ENCODE results near the gene SACM1L. TPM values are rescaled to one million over a fixed set of nuclear protein-coding genes. Genes with fewer than 3 reads are reported as not detected.

The SACM1L gene
- total RNA-seq, 1 experiment from 2014 or later = 9.9 TPM

DNA sequence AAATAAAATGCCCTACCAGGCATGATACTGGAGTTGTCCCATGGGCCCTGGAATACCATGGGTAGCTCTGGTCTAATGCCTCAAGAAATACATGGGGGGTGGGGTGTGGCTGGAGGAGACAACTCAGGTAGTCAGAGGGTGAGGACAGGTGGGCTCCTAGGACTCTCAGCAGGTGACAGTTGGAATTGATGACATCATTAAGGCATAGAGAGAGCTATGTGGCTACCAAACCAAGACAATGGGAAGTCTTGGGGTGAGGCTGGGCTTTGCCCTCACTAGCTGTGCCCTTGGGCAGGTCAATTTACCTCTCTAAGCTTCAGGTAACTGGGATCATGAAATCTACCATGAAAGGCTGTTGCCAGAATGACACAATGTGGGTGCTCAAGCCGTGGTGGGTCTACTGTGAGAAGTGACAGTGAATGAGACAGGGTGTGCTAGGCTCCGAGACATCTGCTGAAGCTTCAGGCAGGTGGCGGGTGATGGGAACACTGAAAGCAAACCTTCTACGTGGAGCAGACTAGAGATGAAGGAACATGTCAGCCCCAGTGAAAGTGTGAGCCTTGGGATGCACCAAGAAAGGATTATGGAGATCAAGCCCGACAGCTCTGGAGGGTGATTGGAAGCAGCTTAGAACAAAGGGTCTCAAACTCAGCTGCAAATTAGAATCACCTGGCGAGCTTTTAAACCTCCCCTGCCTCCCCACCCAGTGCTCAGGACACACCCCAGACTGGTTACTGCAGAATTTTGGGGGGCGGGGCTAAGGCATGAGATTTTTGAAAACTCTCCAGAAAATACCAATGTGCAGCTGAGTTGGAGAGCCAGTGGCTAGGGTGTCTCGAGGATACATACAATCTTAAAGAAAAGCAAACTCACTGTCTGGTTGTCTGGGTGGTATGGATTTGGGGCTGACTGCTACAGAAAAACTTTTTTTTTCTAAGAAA lies 85.7 kb downstream of the SACM1L start:
- DNase-seq (ENCODE audit: low read depth) = no peak
- in situ Hi-C loops (cut with HindIII; ENCODE audit: low pct_unique_long_range_greater_than_20kb, low sequenced_read_pairs) = no loop called here

DNA sequence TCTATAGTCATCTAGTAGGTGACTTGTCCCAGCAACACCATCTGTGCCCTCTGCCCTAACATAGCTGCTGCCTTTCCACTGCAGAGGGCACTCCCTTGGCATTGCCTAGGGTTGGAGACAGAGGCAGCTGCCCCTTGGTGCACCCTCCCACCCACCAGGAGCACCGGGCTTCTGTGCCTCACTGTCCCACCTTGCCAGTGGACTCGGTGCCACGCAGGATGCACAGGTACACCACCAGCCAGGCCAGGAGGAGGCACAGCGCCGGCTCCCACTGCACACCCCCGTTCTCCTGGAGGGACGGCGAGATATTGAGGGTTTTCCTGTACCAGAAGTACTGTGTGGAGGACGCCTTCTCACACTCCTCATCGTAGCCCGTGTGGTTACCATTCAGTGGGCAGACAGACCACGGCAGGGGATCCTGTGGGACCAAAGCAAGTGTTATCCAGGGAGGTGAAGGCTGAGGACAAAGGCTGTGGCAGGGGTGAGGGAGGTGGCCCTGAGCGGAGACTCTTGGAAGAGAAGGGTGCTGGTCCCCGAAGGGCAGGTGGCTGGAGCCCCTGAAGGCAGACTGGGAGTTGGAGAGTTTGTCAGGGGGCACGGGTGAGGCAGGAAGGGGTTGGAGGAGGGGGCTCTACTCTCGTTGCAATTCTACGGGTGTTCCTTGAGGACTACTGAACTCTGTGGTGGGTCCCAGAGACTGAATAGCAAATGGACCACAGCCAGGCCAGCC lies 86.5 kb downstream of the SACM1L start:
- no peak for DNase-seq (ENCODE audit: low read depth)
- in situ Hi-C loops (cut with HindIII; ENCODE audit: low pct_unique_long_range_greater_than_20kb, low sequenced_read_pairs) = no loop called here

DNA sequence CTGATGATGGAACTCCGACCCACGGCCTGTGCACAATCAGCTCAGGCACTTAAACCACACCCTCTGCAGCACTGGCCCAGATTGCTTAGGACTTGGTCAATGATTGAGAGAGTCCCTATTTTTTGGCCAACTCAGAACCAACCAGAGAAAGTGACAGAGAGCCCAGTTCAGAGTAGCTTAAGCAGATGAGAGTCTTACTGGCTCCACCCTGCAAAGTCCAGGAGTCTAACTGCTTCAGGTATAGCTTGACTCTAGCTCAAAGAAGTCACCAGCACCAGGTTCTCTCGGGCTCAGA lies 87.1 kb downstream of the SACM1L start:
- in situ Hi-C loops (cut with HindIII; ENCODE audit: low pct_unique_long_range_greater_than_20kb, low sequenced_read_pairs) = no loop called here
- DNase-seq (ENCODE audit: low read depth) = no peak

DNA sequence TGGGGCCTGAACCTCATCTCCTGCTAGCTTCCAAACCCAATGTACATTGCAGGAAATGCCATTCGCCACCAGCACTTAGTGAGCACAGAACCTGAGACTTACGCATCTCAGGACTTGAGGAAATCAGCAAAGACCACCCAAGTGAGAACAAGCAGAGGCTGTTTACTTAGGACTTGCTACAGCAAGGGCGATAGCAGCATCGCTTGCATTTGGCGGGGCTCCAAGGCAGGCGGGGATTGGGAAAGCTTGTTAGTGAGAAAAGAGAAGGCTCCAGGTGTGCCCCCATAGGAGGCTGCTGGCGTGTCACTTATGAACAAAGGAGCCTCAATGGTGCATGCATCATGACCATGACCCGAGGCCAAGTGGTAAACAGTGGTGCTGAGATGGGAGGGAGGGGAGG lies 87.4 kb downstream of the SACM1L start:
- in situ Hi-C loops (cut with HindIII; ENCODE audit: low pct_unique_long_range_greater_than_20kb, low sequenced_read_pairs) = no loop called here

DNA sequence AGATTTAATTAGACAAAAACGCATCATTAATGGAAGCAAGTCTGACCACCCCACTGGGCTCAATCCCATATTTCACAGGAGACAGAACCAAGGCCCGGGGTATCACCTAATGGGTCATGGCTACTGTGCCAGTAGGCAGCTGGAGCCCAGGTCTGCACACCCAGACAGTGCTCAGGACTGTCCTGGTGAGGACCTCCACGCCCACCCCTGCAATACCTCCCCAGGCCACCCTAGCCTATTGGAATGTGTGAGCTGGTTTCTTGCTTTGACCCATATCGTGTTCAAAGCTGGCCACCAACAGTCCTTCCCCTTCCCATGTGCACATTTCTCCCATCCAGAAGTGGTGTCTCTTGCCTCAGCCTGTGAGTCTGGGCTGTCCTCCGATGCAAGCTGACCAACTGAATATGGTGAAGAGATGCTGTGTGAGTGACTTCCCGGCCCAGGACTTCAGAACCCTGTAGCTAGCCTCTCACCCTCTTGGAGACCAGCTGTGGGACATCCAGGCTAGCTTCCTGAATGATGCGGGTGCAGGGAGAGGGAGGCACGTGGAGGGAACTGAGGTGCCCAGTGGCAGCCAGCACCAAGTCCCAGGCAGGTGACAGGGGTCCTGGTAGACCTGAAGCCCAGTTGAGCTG lies 88.0 kb downstream of the SACM1L start:
- in situ Hi-C loops (cut with HindIII; ENCODE audit: low pct_unique_long_range_greater_than_20kb, low sequenced_read_pairs) = no loop called here
- DNase-seq (ENCODE audit: low read depth) = no peak

More for the DNA sequence above, 87.4 kb downstream of the SACM1L start:
- no peak for DNase-seq (ENCODE audit: low read depth)

DNA sequence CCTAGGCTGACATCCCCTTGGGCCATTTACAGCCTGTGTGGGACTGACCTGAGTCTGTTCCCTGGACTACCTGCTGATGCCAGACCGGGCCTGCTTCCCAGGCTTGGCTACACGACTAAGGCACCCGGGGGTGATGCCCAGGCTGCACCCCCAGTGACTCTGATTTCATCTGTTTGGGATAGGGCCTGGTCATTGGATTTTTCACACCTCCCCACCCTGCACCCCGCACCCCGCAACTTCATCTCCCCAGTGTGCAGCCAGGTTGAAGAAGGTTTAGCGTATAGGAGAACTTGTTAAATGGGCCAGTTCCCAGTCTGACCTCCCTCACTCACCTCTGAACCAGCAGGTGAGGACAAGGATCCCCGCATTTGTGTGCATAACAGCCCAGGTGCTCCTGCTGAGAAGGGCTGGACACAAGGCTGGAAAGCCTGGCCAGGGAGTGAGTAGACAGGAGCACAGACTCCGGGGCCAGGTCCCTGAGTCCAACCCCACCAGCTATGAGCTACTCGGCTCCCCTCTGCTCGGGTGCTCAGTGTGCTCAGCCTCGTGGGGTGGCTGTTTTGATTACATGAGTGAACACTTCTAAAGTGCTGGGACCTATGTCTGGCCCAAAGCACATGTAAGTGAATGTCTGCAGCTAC lies 88.7 kb downstream of the SACM1L start:
- no peak for DNase-seq (ENCODE audit: low read depth)
- in situ Hi-C loops (cut with HindIII; ENCODE audit: low pct_unique_long_range_greater_than_20kb, low sequenced_read_pairs) = no loop called here

DNA sequence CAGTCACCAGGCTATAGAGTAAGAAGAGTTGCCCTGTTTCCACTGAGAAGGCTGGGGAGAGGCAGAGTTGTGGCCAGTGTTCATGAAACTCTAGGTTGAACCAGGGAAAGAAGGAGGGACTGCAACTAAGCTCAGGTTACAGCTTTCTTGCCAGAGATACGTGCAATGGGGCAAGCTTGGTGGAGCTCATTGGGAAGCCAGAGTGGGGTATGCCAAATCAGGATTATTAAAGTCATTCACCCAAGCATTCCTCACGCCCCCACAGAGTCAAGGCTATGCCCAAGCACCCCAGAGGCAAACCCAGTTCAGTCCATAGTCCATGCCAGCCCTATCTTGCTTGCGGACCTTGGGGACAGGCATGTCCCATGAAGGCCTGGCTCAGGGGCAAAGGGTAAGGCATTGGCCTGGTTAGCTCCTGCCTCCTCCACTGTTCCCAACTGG lies 89.6 kb downstream of the SACM1L start:
- in situ Hi-C loops (cut with HindIII; ENCODE audit: low pct_unique_long_range_greater_than_20kb, low sequenced_read_pairs) = no loop called here
- no peak for DNase-seq (ENCODE audit: low read depth)

DNA sequence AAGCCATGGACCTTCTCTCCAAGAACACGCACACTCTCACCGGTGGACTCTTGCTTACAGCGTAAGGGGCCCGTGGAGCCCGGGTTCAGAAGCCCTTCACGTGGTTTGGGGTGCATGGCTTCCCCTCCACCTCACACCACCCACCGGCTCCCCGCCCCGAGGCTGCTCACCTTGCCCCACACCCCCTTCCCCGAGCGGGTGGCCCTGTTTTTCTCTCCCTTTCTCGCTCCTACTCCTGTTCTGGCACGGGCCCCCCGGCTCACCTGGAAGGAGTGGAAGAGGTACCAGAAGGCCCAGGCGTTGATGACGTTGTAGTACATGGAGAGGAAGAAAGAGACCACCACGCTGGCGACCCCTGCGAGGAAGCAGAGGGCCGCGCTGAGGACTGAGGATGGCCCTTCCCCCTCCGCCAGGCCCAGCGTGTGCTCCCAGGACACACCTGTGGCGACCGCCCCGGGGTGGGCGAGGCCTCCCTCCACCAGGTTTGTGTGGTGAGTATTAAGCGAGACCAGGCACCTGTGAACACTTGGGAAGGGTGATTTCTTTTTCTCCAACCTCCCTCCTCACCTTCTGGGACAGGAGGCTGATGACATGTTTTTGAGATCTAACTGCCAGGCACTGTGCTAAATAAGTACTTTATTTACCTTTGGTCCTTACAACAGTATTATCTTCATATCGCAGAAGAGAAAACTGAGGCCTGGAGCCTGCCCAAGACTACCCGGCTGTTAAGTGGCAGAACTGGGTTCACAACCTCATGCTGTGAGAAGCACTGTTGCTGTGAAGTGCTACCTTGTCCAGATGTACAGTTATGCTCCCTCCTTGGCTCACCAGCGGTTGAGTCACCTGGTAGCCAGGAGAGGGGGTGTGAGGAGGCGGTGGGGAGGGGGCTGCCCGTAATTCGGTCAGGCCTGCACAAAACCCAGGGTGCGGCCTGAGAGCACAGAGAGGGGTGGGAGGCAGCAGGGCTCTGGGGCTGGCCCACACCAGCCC lies 90.8 kb downstream of the SACM1L start:
- no peak for DNase-seq (ENCODE audit: low read depth)
- in situ Hi-C loops (cut with HindIII; ENCODE audit: low pct_unique_long_range_greater_than_20kb, low sequenced_read_pairs) = no loop called here

DNA sequence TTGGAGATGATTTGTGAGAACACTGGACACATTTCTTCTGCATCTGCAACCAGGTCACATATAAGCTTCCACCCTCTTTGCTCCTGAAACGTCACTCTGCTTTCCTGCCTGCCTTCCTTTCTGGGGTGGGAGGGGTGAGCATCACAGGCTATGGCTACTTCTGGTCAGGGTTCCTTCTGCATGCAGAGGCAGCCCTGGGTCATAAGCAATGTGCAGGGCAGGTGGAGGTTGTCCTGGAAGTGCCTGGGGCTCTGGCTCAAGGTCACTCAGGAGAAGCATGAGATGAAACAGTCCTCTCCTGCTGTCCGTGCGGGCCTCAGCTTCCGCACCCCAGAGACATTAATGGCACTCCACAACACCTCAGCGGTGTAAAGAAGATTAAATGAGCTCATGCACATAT lies 92.1 kb downstream of the SACM1L start:
- in situ Hi-C loops (cut with HindIII; ENCODE audit: low pct_unique_long_range_greater_than_20kb, low sequenced_read_pairs) = no loop called here
- no peak for DNase-seq (ENCODE audit: low read depth)

DNA sequence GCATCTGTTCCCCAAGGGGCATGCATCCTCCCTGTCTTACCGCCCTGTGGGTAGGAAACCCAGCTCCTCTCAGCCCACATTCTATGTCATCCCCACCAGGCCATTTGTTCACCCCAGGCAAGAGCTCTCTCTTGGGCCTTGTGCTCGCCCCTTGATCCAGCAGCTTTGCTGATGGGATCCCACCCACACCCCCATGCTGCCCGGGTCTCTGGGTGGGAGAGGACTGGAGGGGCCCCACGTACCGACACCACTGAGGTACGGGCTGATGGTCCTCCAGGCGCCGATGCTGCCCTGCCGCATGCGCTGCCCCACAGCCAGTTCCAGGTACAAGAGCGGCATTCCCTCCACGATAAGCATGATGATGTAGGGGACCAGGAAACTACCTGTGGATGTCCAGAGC lies 92.6 kb downstream of the SACM1L start:
- in situ Hi-C loops (cut with HindIII; ENCODE audit: low pct_unique_long_range_greater_than_20kb, low sequenced_read_pairs) = no loop called here
- DNase-seq (ENCODE audit: low read depth) = no peak

DNA sequence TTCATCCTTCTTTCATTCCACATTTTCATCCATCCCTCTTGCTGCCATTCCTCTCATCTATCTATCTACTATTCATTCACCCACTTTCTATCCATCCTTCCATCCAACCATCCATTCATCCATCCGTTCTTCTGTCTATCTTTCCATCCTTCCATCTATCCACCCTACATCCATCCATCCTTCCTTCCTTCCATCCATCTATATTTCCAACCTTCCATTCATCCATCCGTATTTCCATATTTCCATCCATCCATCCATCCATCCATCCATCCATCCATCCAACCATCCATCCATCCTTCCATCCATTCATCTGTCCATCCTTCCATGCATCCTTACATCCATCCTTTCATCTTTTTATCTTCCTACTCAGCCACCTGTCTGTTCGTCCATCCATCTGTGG lies 93.2 kb downstream of the SACM1L start:
- in situ Hi-C loops (cut with HindIII; ENCODE audit: low pct_unique_long_range_greater_than_20kb, low sequenced_read_pairs) = no loop called here
- no peak for DNase-seq (ENCODE audit: low read depth)

DNA sequence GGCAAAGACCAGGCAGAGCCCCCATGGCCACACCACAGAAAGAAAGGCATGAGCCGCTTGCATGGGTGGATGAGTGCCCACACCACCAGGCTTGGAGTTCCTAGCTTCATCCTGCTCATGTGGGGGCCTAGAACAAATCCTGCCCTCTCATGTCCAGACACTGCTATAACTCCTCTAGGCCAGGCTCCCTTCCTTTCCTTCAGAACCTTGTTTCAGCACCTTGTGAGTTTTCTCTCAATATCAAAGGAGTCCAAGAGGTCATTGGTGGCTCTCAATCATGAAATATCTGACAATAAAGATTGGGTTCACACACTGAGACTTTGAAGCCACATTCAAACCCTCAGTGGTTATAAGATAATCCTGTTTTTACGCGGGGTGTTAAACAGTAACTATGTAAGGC lies 94.5 kb downstream of the SACM1L start:
- DNase-seq (ENCODE audit: low read depth) = no peak
- in situ Hi-C loops (cut with HindIII; ENCODE audit: low pct_unique_long_range_greater_than_20kb, low sequenced_read_pairs) = no loop called here

DNA sequence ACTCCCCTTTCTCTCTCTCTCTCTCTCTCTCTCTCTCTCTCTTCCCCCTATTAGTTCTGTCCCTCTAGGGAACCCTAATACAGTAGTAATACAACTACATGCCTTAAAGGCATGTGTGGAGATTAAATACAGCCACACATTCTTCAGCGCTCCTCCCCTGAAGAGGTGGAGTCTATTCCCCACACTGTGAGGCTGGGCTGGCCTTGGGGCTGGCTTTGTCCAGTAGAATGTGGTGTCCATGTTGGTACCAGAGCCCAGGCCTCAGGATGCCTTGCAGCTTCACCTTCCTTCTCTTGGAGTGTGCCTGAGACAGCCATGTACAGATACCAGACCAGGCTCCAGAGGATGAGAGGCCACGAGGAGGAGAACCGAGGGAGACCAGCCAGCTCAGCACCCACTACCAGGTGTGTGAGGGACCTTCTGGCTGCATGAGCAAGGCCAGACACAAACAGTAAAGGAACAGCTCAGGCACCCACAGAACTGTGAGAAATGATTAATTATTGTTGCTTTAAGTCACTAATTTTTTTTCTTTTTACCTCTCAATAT lies 96.5 kb downstream of the SACM1L start:
- in situ Hi-C loops (cut with HindIII; ENCODE audit: low pct_unique_long_range_greater_than_20kb, low sequenced_read_pairs) = no loop called here
- DNase-seq (ENCODE audit: low read depth) = no peak

DNA sequence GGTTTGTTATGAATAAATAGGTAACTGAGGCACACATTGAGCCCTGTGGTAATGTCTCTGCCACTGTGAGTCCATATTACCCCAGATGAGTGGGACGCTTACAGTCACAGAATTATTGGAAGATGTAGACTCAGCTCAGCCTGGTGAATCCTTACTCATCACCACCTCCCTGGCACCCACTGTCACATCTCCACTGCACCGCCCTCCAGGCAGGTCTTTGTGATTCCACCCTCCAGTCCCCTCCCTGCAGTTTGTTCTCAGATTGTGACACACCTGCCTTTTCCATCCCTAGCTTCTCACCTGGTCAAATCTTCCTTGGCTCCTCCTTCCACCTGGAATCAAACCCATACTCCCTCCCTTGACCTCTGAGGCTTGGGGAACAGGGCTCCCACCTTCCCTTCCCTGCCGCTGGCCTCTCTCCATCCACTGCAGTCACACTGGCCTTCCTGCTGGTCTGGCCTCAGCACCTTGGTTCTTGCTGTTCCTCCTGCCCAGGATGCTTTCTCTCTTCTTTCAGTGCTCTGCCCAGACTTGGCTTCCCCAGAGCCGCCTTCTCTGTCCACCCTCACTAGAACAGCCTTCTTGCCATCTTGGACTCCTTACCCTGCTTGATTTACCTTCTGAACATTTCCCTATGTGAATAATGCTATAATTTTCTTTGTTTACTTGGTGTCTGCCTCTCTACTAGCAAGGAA lies 97.8 kb downstream of the SACM1L start:
- in situ Hi-C loops (cut with HindIII; ENCODE audit: low pct_unique_long_range_greater_than_20kb, low sequenced_read_pairs) = no loop called here
- no peak for DNase-seq (ENCODE audit: low read depth)

DNA sequence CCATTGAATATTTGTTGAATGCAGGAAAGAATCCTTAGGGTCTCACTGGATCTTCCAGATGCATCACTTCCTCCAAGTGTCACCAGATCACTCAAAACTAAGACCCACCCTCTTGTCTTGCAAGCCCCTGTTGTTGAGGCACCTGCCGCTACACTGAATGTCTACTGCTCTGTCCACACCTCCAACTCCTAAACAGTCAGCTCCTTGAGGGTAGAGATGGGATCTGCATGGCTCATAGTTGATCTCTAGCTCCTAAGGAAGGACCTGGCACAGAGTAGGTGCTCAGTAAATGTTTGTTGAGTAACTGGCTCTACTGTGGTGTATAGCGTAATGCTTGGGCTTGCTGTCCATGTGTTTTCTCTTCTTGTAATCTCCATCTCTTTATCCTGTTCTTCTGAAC lies 98.4 kb downstream of the SACM1L start:
- in situ Hi-C loops (cut with HindIII; ENCODE audit: low pct_unique_long_range_greater_than_20kb, low sequenced_read_pairs) = no loop called here
- DNase-seq (ENCODE audit: low read depth) = no peak

DNA sequence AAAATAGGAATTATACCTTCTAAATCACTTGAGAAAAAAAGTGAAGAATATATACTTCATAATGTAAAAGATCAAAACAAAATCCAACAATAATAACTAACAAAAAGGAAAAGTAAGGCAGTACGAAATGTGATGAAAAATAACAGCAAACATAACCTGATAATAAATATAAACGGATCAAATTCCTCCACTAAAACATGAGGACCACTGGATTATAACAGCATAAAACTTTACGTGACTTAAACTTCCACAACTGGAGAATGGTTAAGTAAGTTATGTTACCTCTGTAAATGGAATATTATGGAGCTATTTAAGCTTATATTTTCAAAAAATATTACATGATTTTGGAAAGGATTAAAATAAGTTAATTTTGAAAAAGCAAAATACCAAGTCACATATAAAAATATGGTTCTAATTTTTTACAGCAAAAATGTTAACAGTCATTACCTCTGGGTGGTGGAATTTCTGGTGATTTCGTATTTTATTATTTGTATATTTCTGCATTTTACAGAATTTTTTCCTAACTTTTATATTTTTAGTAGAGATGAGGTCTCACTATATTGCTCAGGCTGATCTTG lies 100.1 kb downstream of the SACM1L start:
- DNase-seq (ENCODE audit: low read depth) = no peak
- in situ Hi-C loops (cut with HindIII; ENCODE audit: low pct_unique_long_range_greater_than_20kb, low sequenced_read_pairs) = no loop called here

DNA sequence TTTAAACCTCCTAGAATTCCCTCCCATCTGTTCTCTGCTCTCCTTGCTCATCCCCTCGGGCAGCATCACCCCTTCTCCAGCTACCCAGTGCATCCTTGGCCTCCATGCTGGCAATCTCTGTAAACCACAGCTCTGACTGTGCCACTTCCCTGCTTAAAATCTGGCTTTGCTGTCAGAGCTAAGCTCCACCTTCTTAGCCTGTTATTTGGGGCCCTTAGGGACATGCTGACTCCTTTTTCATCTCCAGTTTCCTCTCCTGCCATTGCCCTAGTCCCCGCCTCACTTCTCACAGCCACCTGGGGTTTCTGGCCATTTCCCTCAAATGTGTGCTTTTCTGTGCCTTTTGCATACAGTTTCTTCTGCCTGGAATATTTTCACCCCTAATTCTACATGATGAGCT lies 101.4 kb downstream of the SACM1L start:
- in situ Hi-C loops (cut with HindIII; ENCODE audit: low pct_unique_long_range_greater_than_20kb, low sequenced_read_pairs) = no loop called here
- no peak for DNase-seq (ENCODE audit: low read depth)

Data from Caki2 (cell line).